ENCODE results near the gene ENGASE. TPM values are rescaled to one million over a fixed set of nuclear protein-coding genes. Genes with fewer than 3 reads are reported as not detected.
"Not testable (repeated sequence)": the region's sequence is repeated elsewhere in the genome, so short reads cannot be mapped to it uniquely, and the experiment has no call there.

ENGASE gene
- 49.5 and 52.4 TPM in 2 replicates for total RNA-seq

DNA sequence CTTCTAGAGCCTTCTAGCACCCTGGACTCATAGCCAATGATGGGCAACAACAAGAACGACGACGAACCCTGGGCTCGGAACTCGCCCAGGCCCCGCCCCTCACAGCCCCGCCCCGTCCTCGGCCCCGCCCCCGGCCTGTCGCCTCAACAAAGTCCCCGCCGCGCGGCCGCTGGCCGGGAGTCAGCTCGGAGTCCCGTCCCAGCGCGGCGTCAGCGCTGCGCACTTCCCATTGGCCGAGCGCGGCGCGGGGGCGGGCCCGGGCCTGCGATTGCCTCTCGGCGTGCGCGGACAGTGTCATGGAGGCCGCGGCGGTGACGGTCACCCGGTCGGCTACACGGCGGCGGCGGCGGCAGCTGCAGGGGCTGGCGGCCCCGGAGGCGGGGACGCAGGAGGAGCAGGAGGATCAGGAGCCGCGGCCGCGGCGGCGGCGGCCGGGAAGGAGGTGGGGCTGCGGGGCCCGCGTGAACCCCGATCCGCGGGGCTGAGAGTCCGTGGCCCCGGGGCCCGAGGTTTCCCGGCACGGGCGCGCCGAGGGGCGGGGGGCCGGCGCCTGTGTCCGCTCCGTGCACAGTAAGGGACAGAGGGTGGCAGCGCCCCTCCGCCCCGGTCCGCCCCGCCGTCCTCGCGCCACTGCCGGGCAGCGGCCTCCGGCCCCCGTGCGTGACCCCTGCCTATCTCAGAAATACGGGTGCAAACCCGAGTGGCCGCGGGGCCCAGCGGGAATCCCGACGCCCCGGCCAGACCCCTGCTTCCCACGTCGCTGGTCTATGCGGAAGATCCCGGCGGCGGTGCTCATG lies at the start of gene ENGASE:
ENGASE (plus strand) TSS at position 176 of the 797 bp plus-strand sequence; CDS start at position 297, 121 bp downstream.
- DNase-seq: peak; percentile 99
- no peaks in the 10 kb centered on the region for H3K9me3 Mint-ChIP-seq
- intact Hi-C loops (cut with micrococcal nuclease): loop anchor here (5.0 kb wide), 1 partner anchor 68 kb away; the partner anchor contains the start of gene CANT1
- peak within 1 kb of the TSS; percentile 92 for H3K4me3 Mint-ChIP-seq
- peaks cover 12% of the 10 kb centered on the region for H3K4me1 Mint-ChIP-seq
- H3K27me3 Mint-ChIP-seq: peaks cover 5% of the 10 kb centered on the region
- peak within 1 kb of the TSS; percentile 88 for H3K27ac Mint-ChIP-seq
- H3K36me3 Mint-ChIP-seq (ENCODE audit: low read depth): peaks cover 2% of the 10 kb centered on the region

- Mint-ChIP-seq H3K4me3 (peak overlapping the region; percentile 32), H3K27me3 (peaks cover 61% of the 10 kb centered on the region), H3K4me1 (peaks cover 6% of the 10 kb centered on the region), H3K9me3 (no peaks in the 10 kb centered on the region), H3K27ac (no peak overlapping the region), H3K36me3 (ENCODE audit: low read depth) (no peaks in the 10 kb centered on the region)
- intact Hi-C loops (cut with micrococcal nuclease): no loop called here
- no peak for DNase-seq
Measured at GRCh38 chr17:79024901-79025737, 49.5 kb upstream of the ENGASE start.

- Mint-ChIP-seq H3K9me3 (no peaks in the 10 kb centered on the region), H3K4me1 (peaks cover 6% of the 10 kb centered on the region), H3K27ac (no peak overlapping the region), H3K36me3 (ENCODE audit: low read depth) (no peaks in the 10 kb centered on the region), H3K4me3 (peak overlapping the region; percentile 32), H3K27me3 (peaks cover 50% of the 10 kb centered on the region)
- DNase-seq: no peak
- intact Hi-C loops (cut with micrococcal nuclease): no loop called here
Measured at GRCh38 chr17:79026376-79027273, 48.0 kb upstream of the ENGASE start.

GRCh38 chr17:79027274-79027924 lies 47.2 kb upstream of the ENGASE start:
- intact Hi-C loops (cut with micrococcal nuclease): no loop called here
- H3K36me3 Mint-ChIP-seq (ENCODE audit: low read depth): no peaks in the 10 kb centered on the region

DNA sequence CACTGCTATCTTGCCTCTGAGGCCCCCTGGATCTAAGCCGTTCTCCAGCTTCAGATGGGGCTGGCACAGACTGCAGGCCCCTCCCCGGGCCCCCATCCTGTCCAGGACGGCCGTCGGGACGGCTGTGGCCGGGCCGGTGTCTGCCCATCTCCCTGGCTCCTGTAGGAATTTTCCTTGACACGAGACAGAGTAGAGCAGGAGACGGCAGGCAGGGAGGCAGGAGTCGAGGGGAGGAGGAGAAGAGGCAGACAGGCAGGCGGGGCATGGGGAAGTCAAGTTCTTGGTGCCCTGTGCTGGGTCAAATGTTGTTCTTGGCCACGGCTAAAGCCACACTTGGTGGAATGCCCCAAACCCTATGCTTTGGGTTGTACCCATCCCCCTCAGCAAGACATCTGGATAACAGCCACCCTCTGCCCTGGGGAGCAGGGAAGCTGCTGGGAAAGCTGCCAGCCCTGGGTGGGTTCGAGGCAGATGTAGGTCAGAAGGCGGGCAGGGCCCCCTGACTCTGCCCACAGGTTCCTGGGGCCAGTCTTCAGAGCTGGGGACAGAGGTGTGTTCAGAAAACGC lies 46.6 kb upstream of the ENGASE start:
- no peak overlapping the region for H3K4me3 Mint-ChIP-seq
- H3K27ac Mint-ChIP-seq: no peak overlapping the region
- DNase-seq: no peak
- no peaks in the 10 kb centered on the region for H3K9me3 Mint-ChIP-seq
- H3K27me3 Mint-ChIP-seq: peaks cover 46% of the 10 kb centered on the region
- intact Hi-C loops (cut with micrococcal nuclease): no loop called here
- H3K36me3 Mint-ChIP-seq (ENCODE audit: low read depth): no peaks in the 10 kb centered on the region
- peaks cover 6% of the 10 kb centered on the region for H3K4me1 Mint-ChIP-seq

More at GRCh38 chr17:79027274-79027924, 47.2 kb upstream of the ENGASE start:
- Mint-ChIP-seq H3K4me3 (no peak overlapping the region), H3K27ac (no peak overlapping the region), H3K9me3 (no peaks in the 10 kb centered on the region), H3K4me1 (peaks cover 6% of the 10 kb centered on the region), H3K27me3 (peaks cover 51% of the 10 kb centered on the region)
- DNase-seq: no peak

- no peak for DNase-seq
- Mint-ChIP-seq H3K27ac (no peak overlapping the region), H3K4me1 (peaks cover 6% of the 10 kb centered on the region), H3K27me3 (peaks cover 39% of the 10 kb centered on the region), H3K4me3 (no peak overlapping the region), H3K36me3 (ENCODE audit: low read depth) (no peaks in the 10 kb centered on the region), H3K9me3 (no peaks in the 10 kb centered on the region)
- intact Hi-C loops (cut with micrococcal nuclease): no loop called here
Measured at GRCh38 chr17:79028496-79029326, 45.9 kb upstream of the ENGASE start.

GRCh38 chr17:79029327-79030009 lies 45.2 kb upstream of the ENGASE start:
- Mint-ChIP-seq H3K4me1 (peaks cover 3% of the 10 kb centered on the region), H3K27me3 (peaks cover 35% of the 10 kb centered on the region), H3K9me3 (no peaks in the 10 kb centered on the region), H3K4me3 (no peak overlapping the region), H3K36me3 (ENCODE audit: low read depth) (no peaks in the 10 kb centered on the region), H3K27ac (no peak overlapping the region)
- DNase-seq: no peak
- intact Hi-C loops (cut with micrococcal nuclease): no loop called here

DNA sequence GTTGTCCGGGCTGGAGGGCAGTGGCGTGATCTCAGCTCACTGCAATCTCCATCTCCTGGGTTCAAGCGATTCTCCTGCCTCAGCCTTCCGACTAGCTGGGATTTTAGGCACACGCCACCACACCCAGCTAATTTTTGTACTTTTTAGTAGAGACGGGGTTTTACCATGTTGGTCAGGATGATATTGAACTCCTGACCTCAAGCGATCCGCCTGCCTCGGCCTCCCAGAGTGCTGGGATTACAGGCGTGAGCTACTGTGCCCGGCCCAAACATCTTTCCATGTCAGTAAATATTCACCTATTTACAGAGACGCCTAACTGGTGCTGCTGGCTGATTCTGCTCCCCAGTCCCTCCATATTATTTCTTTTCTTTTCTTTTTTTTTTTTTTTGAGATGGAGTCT lies 44.0 kb upstream of the ENGASE start:
- H3K36me3 Mint-ChIP-seq (ENCODE audit: low read depth); H3K27ac Mint-ChIP-seq; intact Hi-C loops (cut with micrococcal nuclease); H3K4me1 Mint-ChIP-seq; DNase-seq; H3K9me3 Mint-ChIP-seq; H3K4me3 Mint-ChIP-seq: not testable (repeated sequence)
- peaks cover 27% of the 10 kb centered on the region for H3K27me3 Mint-ChIP-seq

DNA sequence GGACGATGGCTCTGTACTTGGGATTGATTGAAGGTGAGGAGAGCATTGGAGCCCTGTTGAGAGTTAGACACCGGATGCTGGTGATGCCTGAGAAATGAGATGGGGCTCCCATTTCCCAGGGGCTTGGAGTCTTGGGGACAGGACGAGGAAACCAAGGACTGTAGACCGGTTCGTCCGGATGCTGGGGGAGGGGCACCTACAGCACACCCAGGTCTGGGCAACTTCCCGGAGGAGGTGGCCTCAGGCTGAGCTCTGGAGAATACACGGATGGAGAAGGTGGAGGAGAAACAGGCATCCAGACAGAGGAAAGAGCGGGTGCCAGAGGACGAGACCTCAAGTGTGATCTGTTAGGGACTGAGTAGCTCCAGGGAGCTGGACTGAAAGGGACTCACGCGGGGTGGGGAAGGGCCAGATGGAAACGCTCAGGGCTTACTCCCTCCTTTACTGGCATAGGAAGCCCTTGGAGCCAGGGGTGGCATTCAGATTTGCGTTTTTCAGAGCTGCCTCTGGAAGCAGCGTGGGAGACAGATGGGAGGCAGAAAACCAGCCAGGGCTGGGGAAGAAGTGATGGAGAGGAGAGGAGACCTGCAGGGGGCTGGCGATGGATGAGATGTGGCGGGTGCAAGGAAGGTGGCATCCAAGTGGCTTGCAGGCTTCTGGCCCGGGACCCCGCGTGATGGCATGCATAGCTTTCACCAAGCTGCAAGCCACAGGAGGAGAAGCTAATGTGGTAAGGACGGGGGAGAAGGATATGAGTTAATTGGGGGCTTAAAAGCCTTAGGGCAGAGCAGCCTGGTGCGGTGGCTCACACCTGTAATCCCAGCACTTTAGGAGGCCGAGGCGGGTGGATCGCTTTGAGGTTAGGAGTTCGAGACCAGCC lies 42.4 kb upstream of the ENGASE start:
- Mint-ChIP-seq H3K4me3 (no peak overlapping the region), H3K4me1 (no peaks in the 10 kb centered on the region), H3K27me3 (peaks cover 14% of the 10 kb centered on the region), H3K27ac (no peak overlapping the region), H3K9me3 (no peaks in the 10 kb centered on the region), H3K36me3 (ENCODE audit: low read depth) (no peaks in the 10 kb centered on the region)
- intact Hi-C loops (cut with micrococcal nuclease): no loop called here
- no peak for DNase-seq

DNA sequence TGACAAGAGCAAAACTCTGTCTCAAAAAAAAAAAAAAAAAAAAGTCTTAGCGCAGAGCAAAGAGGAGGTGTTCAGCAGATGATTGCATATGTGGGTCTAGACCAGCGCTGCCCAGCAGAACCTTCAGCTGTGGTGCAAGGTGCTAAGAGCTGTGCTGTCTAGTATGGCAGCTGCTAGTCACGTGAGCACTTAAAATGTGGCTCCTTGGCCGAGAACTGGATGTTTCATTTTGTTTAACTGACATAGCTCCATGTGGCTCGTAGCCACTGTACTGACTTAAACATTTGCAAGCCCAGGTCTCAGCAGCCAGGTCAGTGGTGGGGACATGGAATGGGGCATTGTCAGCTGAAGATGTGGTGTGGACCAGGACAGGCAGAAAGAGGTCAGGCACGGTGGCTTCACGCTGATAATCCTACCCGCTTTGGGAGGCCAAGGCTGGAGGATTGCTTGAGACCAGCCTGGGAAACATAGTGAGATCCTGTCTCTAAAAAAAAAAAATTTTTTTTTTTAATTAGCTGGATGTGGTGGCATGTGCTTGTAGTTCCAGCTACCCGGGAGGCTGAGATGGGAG lies 41.5 kb upstream of the ENGASE start:
- no peak overlapping the region for H3K27ac Mint-ChIP-seq
- no peak overlapping the region for H3K4me3 Mint-ChIP-seq
- H3K27me3 Mint-ChIP-seq: peaks cover 9% of the 10 kb centered on the region
- no peaks in the 10 kb centered on the region for H3K4me1 Mint-ChIP-seq
- intact Hi-C loops (cut with micrococcal nuclease): no loop called here
- H3K36me3 Mint-ChIP-seq (ENCODE audit: low read depth): no peaks in the 10 kb centered on the region
- no peak for DNase-seq
- no peaks in the 10 kb centered on the region for H3K9me3 Mint-ChIP-seq

Data from activated CD4-positive, alpha-beta T cell treated with anti-CD3 and anti-CD28 coated beads, Interleukin-2, amount 10 ng/mL, durations not matched to agents 24 days and 14 days (primary cell).